Measurements from ENCODE around the gene RALGAPA1. TPM values are rescaled to one million over a fixed set of nuclear protein-coding genes. Genes with fewer than 3 reads are reported as not detected.

Gene RALGAPA1
- total and polyA plus RNA-seq, 9 of the 15 experiments (the other 6 are each of a cell fraction or from before 2014, with no cell fraction given): 2.5 to 16.3 (median 6.2) TPM

DNA sequence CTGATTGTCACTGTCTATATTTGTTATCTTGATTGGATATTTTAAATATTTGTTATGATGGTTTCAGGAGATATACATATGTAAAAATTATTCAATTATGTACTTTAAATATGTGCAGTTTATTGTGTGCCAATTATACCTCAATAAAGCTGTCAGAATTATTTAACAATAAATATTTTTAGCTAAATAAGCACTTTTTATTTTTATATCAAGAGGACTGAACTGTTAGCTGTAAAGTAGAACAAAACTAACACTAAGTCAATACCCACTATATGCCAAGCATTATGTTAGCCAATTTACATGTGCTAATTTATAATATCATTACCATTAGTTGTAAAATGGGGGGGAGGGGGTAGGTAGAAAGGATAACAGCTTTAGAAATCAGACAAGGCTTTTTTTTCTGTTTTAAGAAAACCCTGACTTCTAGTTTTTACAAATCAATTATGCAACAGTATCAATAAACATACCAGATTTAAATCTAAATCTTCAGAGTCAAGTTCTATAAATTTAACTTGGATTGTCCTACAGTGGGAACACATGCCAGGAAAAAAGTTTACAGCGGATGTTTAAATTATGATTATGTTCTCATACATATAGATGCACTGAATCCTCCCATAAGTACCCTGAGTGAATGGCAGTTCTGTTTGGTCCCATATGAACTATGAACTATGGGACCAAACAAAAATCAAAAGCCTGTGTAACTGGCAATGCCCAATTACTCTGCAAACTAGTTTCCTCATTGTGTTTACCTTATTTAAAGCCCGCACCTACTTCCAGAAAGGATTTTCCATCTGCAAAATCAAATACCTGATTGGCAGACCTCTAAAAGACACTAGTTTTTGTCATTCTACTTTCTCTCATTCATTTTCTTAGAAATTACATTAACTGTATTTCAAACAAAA is 2.8 kb downstream of the RALGAPA1 start:
- POLR2A ChIA-PET: interaction anchor here (0.6 to 1.4 kb wide), 7 partner anchors 11 to 30 kb away, joined by 3 to 5 read pairs (median 4); partner anchors contain the start of gene BRMS1L
- no TSS peak for BruUV-seq (replicated peaks)
- DNase-seq (ENCODE audit: extremely low read depth in 1 of 4, low spot score in 3 of 4) (no peak), ATAC-seq (no peak), FAIRE-seq (no peak)
- Histone ChIP-seq H3K9me1 (ENCODE audit: control insufficient read depth, insufficient read depth, low read length) (no peaks in the 10 kb centered on the region), H3K4me3 (no peak overlapping the region), H4K20me1 (replicated peaks; ENCODE audit: control insufficient read depth, insufficient read depth, low read length) (no peaks in the 10 kb centered on the region), H3K27ac (ENCODE audit: extremely low read depth, low read depth, low read length) (no peak overlapping the region), H3K4me1 (replicated peaks in 1 of 2; ENCODE audit: control insufficient read depth in 2 of 2, insufficient read depth in 2 of 2, low read length in 2 of 2) (peaks cover 5 to 6% of the 10 kb centered on the region in 2 experiments; a peak in 4 of 5 replicates), H3K4me2 (ENCODE audit: insufficient read depth, low read length) (no peak overlapping the region), H3K9ac (ENCODE audit: insufficient read depth in 1 of 2, low read depth in 2 of 2, low read length in 2 of 2) (no peak overlapping the region), H3K79me2 (ENCODE audit: control insufficient read depth, insufficient read depth, low read length) (peaks cover 10% of the 10 kb centered on the region), H3K9me3 (replicated peaks; ENCODE audit: control insufficient read depth, insufficient read depth, low read depth, low read length) (no peaks in the 10 kb centered on the region), H2AFZ (ENCODE audit: low read depth, low read length) (no peak overlapping the region), H3K27me3 (ENCODE audit: control insufficient read depth in 2 of 2, insufficient read depth in 2 of 2, low read length in 2 of 2) (no peaks in the 10 kb centered on the region), H3K36me3 (ENCODE audit: control insufficient read depth, insufficient read depth, low read length) (no peaks in the 10 kb centered on the region)
- in situ Hi-C loops (cut with MboI) (no loop called here), intact Hi-C loops (cut with micrococcal nuclease) (no loop called here)
- 78% methylated on average over 2 of the region's 2 CpGs for WGBS (ENCODE audit: insufficient coverage, low coverage, missing lambda C conversion rate)
- CTCF ChIA-PET (ENCODE audit: low intra/inter-chr PET ratio): no interaction called here
- TF ChIP-seq, protein P1, sequence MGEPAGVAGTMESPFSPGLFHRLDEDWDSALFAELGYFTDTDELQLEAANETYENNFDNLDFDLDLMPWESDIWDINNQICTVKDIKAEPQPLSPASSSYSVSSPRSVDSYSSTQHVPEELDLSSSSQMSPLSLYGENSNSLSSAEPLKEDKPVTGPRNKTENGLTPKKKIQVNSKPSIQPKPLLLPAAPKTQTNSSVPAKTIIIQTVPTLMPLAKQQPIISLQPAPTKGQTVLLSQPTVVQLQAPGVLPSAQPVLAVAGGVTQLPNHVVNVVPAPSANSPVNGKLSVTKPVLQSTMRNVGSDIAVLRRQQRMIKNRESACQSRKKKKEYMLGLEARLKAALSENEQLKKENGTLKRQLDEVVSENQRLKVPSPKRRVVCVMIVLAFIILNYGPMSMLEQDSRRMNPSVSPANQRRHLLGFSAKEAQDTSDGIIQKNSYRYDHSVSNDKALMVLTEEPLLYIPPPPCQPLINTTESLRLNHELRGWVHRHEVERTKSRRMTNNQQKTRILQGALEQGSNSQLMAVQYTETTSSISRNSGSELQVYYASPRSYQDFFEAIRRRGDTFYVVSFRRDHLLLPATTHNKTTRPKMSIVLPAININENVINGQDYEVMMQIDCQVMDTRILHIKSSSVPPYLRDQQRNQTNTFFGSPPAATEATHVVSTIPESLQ (CRISPR knock-in tag; IDR thresholded peaks at IDR 0.05): no peak
- TF ChIP-seq SRF (CRISPR knock-in tag; IDR thresholded peaks at IDR 0.05): no peak
- no peak for TF ChIP-seq YY1 (IDR thresholded peaks at IDR 0.05; ENCODE audit: borderline replicate concordance in 1 of 3, control insufficient read depth in 1 of 3, extremely low read depth in 1 of 3, insufficient read depth in 3 of 3, insufficient read length in 1 of 3, insufficient replicate concordance in 2 of 3, low read depth in 1 of 3, low read length in 2 of 3)
- TF ChIP-seq GATA2 (CRISPR knock-in tag; IDR thresholded peaks at IDR 0.05): no peak
- no peak for TF ChIP-seq TCF7 (IDR thresholded peaks at IDR 0.05; ENCODE audit: borderline replicate concordance)
- no peak for TF ChIP-seq YBX1 (IDR thresholded peaks at IDR 0.05)
- TF ChIP-seq CBX1 (IDR thresholded peaks at IDR 0.05; ENCODE audit: low read depth): no peak
- no peak for TF ChIP-seq TOE1 (IDR thresholded peaks at IDR 0.05; ENCODE audit: borderline replicate concordance)
- no peak for TF ChIP-seq TOE1 (CRISPR knock-in tag; IDR thresholded peaks at IDR 0.05; ENCODE audit: borderline replicate concordance, low read depth)
- no peak for TF ChIP-seq NR1H2 (CRISPR knock-in tag; IDR thresholded peaks at IDR 0.05)
- peak; percentile 60 for TF ChIP-seq C11orf30 (IDR thresholded peaks at IDR 0.05; ENCODE audit: low read depth)
- no peak for TF ChIP-seq MYBL2 (IDR thresholded peaks at IDR 0.05; ENCODE audit: low read depth)
- no peak for TF ChIP-seq MYBL2 (CRISPR knock-in tag; IDR thresholded peaks at IDR 0.05; ENCODE audit: borderline replicate concordance)
- 0 out of 2 replicates have a peak, but pooled peaks have one; percentile 14 for TF ChIP-seq MAFG (tag; conservative IDR thresholded peaks at IDR 0.05)
- no peak for TF ChIP-seq ZNF143 (CRISPR knock-in tag; IDR thresholded peaks at IDR 0.05)
- TF ChIP-seq NR3C1 (CRISPR knock-in tag; IDR thresholded peaks at IDR 0.05): no peak
- TF ChIP-seq ESRRA (IDR thresholded peaks at IDR 0.05; ENCODE audit: borderline replicate concordance, low read depth): no peak
- TF ChIP-seq SMARCA4 (IDR thresholded peaks at IDR 0.05): no peak
- no peak for TF ChIP-seq COPS2 (conservative IDR thresholded peaks at IDR 0.05)
- TF ChIP-seq NFIC (IDR thresholded peaks at IDR 0.05): no peak
- TF ChIP-seq KLF10 (CRISPR knock-in tag; IDR thresholded peaks at IDR 0.05): no peak
- no peak for TF ChIP-seq PHF21A (IDR thresholded peaks at IDR 0.05; ENCODE audit: borderline replicate concordance, low read depth)

Data from K562 (cell line).